HG03175 (cell line): ENCODE measurements around the gene FXYD3.
A peak's percentile ranks its signal among the peaks of the same experiment; 100 is the strongest.
"Not testable (repeated sequence)": the region's sequence is repeated elsewhere in the genome, so short reads cannot be mapped to it uniquely, and the experiment has no call there.

Source experiments
- ATAC-seq: cut with Tn5 transposase; IDR thresholded peaks from one replicate; pipeline ENCODE4 v1.9.1; 2021; ENCODE audit warnings: mild to moderate bottlenecking, moderate library complexity; ENCODE audit not compliant: unreplicated experiment

The FXYD3 gene

DNA sequence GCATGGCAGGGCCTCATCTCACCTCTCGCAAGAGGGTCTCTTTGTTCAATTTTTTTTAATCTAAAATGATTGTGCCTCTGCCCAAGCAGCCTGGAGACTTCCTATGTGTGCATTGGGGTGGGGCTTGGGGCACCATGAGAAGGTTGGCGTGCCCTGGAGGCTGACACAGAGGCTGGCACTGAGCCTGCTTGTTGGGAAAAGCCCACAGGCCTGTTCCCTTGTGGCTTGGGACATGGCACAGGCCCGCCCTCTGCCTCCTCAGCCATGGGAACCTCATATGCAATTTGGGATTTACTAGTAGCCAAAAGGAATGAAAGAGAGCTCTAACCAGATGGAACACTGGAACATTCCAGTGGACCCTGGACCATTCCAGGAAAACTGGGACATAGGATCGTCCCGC lies 8.0 kb downstream of the FXYD3 start:
- no peak for ATAC-seq

DNA sequence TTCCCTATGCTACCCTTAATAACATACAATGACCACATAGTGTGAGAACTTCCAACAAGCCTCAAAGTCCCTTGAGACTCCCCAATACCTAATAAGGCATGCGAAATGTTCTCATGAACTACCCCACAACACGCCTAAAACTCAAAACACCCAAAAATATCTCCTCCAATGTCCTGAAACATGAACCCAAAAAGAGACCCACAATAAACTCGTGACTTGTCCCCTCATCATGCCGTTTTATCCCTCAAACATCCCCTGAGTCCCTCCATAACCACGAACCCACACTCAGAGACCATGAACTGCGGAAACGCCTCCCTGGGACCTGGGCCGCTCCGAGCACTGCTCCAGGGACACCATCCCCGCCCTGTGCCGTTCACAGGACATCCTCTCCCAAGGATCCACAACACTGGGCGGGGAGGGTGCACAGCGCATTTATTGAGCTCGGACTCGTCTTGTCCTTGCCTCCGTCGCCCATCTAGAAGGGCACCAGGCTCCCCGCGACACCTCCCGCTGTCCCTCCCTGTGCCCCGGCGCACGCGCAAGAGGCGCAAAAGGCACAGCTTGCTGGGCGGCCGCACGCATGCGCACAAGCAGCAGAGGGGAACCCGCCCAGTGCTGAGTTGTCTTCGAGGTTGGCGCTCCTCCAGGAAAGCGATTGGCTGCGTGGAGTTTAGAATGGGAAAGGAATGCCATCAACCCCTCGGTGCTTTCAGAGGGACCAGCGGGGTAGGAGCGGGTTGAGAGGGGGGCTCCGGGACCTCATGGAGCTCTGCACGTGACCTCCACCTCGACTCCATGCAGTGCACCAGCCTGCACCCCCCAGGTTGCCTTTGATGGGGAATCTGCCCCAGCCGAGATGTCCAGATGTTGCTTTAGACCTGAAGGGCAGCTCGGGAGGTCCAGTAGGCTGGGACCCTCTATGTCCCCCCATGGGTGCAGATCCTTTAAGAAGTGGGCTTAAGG lies 8.8 kb downstream of the FXYD3 start:
- ATAC-seq, result peak; percentile 65

DNA sequence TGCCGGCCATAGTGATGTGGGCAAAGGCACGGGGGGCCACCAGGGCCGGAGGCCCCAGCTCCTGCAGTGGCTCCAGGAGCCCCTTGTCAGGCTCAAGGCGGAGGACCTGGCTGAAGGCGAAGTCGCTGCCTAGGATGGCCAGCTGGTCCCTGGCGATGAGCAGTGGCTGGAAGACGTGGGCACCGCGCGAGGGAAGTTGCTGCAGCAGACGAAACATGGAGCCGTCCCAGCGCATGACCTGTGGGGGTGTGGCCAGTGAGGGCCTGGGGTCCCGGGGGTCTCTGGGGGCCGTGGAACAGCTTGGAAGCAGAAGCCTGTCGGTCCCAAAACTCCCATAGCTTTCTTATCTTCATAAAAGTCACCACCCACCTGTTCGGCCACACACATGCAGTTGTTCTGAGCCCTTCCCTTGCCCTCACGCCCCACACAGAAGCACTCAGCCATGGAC lies 9.7 kb downstream of the FXYD3 start:
- ATAC-seq, result no peak

DNA sequence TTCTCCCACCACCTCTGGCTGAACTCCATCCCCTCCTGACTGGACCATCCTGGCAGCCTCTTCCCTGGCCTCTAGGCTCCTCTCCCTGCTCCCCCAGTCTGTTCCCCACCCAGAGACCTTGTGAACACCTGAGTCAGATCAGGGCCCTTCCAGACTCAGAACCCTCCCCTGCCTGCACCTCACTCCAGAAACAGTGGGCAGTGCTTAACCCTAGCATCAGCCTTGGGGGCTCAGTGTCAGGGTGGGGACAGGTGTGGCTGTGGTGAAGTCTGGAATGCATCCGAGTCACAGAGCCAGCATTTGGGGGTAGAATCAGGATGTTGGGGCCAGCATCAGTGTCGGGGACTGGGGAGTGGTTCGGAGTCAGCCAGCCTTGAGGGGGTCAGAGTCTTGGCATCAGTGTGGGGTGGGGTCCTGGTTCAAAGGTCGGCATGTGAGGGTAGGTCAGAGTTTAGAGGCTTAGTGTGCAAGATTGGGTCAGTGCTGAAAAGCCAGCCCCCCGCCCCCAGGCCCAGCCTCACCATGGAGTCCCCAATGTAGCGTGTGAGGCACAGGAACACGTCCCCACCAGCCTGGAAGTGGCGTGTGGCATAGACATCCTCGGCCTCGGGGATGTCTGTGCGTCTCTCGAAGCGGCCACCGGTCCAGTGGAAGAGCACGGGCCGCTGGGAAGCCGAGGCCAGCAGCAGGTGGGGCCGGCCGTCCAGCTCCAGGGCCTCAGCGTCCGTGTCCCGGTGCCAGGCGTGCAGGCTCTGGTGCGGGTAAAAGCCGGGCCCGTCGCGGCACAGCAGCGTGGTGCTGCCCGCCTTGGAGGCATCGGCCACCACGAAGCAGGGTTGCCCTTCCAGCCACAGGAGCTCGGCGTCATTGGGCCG lies 10.4 kb downstream of the FXYD3 start:
- no peak for ATAC-seq

DNA sequence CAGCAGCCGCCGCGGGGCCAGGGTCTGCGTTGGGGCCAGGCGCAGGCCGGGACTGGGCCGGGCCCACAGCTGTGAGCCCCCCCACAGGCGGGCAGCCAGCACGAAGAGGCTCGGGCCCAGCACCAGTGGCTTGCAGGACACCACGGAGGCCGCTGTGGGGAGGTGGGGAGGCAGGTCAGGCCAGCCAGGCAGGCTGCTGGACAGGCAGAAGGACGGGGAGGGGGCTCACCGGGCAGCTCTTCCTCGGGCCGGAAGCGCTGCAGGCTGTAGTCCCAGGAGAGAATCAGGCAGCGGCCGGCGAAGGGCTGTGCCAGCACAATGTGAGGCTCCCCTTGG lies 11.0 kb downstream of the FXYD3 start:
- no peak for ATAC-seq

DNA sequence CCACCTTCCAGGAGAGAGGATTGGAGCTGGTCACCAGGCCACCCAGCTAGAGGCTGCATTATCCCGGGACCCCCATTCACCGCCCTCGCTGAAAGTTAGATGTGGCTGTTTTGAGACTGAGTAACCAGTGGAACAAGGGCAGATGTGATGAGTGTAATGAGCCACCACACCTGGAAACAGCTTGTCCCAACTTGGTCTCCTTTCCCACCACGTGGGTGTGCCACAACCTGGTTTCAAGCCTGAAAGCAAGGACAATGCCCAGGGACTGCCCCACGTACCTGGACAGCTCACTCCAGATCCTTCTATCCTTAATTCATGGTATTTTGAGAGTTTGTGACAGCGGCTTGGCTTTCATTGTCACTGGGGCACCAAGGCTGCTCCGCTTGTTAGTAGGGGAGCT lies 12.2 kb downstream of the FXYD3 start:
- no peak for ATAC-seq

DNA sequence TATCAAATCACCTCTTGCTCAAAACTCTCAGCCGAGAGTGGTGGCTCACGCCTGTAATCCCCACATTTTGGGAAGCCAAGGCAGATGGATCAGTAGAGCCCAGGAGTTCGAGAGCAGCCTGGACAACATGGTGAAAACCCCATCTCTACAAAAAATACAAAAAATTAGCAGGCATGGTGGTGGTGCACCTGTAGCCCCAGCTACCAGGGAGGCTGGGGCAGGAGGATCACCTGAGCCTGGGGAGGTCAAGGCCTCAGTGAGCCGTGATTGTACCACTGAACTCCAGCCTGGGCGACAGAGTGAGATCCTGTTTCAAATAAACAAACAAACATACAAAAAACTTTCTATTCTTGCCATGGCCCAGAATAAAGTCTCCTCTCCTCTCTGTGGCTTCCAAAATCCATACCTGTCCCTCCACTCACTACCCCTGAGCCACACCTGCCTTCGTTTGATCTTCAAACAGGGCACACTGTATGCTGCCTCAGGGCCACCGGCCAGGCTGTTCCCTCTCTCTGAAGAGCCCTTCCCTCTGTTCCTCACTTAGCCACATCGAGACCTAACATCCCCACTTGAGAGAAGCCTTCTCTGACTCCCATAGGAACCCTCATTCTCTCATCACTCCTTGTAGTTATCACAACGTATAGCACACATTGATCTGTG lies 12.9 kb downstream of the FXYD3 start:
- ATAC-seq, result no peak

DNA sequence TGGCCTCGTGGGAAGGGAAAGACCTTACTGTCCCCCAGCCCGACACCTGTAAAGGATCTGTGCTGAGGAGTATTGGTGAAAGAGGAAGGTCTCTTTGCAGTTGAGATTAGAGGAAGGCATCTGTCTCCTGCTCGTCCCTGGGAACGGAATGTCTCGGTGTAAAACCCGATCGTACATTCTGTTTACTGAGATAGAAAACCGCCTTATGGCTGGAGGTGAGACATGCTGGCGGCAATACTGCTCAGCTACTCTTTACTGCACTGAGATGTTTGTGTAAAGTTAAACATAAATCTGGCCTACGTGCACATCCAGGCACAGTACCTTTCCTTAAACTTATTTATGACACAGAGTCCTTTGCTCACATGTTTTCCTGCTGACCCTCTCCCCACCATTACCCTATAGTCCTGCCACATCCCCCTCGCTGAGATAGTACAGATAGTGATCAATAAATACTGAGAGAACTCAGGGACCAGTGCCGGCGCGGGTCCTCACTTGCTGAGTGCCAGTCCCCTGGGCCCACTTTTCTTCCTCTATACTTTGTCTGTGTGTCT lies 14.2 kb downstream of the FXYD3 start:
- not testable (repeated sequence) for ATAC-seq

DNA sequence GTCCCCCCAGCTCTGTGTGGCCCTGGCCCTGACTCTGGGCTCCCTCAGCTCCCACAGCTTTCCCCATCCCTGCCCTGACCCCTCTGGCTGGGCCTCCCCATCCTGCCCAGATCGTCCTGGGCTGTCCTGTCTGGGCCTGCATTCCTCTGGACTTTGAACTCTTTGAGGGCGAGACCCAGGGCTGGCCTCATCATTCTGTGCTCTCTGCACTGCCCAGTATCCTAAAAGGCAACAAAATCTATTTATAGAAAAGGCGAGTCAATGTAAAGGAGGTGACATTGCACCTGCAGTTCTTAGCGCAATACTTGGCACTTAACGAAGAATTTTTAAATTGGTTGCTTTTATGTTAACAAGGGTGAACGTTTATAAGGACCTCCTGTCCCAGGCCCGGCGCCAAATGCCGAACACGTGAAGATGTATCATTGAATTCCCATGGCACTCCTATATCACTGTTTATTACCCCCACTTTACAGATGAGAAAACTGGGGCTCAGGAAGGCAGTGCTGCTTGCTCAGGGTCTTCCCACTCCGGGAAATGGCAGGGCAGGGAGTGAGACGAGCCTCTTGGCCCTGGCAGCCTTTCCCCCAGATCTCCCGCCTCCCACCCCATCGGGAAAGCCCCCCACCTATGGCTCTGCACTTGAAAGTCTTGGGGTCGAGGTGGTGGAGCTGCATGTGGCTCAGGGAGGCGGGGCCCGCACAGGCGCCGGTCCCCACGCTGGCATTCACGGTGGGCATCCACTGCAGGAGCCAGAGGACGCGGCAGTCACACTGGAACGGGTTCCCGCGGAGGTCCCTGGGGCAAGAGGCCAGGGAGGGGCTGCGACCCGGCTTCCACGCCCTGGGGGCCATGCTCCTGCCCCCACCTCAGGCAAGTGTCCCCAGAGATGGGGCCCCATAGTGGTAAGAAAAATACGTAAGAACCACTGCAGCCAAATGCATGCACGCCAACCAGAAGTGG lies 15.4 kb downstream of the FXYD3 start:
- no peak for ATAC-seq

DNA sequence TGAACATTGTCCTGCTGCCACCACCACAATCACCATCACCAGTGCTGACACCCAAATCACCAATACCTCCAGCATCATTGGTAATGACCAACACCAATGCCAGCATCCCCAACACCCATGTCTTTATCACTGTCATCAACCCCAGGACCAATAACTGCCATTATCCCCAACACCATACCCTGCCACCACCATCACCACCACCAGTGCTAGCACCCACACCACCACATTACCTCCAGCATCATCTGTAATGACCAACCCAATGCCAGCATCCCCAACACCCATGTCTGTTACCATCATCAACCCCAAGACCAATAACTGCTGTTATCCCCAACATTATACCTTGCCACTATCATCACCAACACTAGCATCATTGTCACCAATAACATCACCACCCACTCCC lies 16.6 kb downstream of the FXYD3 start:
- ATAC-seq, result no peak

DNA sequence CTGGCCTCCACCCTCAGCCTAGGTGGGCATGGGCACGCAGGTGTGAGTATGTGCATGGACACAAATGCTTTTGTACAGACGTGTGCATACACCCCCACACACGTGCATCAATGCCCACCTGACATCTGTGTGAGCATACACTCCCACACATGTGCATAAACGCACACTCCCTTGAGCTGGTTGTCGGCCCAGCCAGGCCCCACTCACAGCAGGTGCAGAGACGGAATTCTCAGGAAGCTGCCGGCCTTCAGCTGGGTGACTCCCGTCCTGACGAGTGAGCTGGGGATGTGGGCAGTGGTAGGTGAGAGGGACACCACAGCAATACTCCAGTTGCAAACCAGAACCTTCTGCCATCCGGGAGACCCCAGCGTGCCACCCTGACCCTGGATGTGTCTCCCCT lies 18.2 kb downstream of the FXYD3 start:
- ATAC-seq, result no peak

DNA sequence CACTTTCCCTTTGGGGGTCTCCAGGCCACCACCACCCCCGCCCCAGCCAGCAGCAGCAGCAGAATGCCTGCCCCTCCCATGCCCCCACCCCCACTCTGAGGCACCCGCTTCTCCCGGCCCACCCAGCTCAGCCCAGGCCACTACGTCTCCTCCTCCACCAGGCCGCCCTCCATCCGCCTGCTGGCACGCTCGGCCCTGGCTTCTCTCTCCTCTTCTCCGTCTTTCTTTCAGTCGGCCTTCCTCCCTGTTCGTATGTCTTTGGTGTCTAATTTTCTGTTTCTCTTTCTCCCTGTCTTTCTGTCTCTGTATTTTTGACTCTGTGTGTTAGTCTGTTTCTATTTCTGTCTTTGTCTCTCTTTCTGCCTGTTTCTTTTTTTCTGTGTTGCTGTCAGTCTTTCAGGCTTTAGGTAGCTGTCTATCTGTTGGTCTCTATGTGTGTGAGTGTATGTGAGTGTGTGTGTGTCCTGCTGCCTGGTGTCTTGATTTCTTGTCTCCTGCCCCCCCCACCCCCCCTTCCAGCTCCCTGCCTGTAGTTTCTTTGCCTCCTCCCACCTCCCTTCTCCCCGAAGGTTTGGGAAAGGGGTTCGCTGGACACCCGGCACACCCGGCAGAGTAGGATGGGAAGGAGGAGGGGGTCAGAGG lies 19.1 kb downstream of the FXYD3 start, which contains the start of gene LGI4:
TSS of gene LGI4 (minus strand) at position 459 of the 642 bp plus-strand sequence. CDS start at position 80, 379 bp downstream.
- no peak for ATAC-seq

DNA sequence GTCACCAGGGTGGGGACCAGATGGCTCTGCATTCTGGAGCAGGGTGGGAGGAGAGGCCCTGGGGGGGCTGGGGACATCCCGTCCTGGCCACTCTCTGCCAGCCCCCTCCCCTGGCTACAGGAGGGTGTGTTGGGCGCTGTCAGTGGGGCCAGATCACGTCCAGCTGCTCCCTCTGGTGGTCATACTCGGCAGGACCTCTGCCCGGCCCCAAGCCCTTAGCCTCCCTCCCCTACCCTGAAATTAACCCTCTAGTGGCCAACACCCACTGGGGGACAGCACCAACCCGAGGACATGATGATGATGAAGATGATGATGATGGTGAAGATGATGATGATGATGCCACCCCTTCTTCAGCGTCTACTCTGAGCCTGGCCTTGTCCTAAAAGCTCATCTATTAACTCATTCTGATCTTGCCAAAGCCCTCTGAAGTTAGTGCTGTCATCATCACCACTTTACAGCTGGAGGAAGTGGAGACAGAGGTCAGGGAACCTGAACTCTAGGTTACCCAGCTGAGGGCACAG lies 19.8 kb downstream of the FXYD3 start:
- no peak for ATAC-seq

DNA sequence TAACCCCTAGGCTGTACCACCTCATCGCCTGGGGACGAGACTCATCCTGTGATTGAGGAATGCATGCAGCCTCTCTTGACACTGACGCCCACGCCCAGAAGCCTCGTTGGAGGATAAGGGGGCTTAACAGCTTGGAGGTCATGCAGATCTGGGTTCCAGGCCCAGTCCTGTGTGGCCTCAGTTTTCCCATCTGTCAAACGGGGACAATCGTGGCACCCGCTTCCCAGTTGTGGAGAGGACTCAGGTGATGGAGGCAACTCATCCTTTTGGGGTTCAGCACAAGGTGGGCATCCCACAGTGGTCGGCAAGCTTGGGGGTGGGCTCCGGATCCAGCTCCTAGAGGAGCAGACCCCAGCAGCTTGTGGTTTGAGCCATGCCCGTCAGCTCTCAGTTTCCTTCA lies 20.6 kb downstream of the FXYD3 start:
- no peak for ATAC-seq

DNA sequence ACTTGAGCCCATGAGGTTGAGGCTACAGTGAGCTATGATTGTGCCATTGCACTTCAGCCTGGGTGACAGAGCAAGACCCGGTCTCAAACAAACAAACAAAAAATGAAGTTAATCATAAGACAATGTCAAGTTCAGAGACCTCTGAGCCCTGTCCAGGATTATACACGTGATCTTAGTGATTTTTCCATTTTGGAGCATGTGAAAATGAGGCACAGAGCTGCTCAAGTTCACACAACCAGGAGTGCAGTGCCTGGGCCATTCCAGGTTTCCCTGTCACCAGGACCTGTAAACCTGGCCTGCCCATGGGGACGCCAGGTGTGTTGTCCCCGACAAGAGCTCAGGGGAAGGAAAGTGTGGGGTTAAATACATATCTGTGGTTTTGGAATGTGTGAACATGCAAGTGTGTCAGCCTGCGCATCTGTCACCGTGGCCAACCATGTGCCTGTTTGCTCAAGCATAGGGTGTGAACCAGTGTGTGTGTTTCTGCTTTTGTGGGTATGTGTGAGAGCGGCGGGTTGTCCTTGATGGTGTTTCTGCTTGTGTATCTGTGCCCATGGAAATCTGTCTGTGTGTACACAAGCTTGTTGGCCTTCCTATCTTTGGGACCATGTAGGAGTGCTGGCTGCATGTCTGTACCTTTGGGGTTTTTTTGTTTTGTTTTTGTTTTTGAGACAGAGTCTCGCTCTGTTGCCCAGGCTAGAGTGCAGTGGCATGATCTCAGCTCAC lies 21.5 kb downstream of the FXYD3 start:
- no peak for ATAC-seq

DNA sequence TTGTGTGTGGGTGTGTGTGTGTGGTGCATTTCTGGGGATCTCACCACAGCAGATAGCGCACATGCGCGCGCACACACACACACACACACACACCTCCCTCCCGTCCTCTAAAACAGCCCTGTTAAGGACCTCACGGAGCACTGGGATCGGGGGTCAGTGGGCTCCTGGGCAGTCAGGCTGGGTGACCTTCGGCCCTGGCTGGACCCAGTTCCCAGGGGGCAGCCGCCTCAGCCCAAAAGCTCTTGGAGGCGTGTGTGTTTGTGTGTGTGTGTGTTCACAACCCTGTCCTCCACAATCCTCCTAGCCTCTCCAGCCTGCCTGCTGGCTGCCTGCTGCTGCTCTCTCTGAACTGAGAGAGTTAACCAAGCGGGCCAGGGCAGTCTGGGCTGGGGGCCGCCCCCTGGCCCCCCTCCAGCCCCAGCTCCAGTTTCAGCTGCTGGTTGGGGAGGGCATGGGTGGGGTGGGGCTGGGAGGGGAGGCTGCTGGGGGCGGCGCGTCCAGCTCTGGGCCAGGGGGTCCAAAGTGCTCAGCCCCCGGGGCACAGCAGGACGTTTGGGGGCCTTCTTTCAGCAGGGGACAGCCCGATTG lies 22.8 kb downstream of the FXYD3 start, which contains the start of gene FXYD1:
TSS of gene FXYD1 (plus strand) at position 520 of the 588 bp plus-strand sequence. CDS start 1,256 bp downstream, outside the sequence.
- no peak for ATAC-seq

DNA sequence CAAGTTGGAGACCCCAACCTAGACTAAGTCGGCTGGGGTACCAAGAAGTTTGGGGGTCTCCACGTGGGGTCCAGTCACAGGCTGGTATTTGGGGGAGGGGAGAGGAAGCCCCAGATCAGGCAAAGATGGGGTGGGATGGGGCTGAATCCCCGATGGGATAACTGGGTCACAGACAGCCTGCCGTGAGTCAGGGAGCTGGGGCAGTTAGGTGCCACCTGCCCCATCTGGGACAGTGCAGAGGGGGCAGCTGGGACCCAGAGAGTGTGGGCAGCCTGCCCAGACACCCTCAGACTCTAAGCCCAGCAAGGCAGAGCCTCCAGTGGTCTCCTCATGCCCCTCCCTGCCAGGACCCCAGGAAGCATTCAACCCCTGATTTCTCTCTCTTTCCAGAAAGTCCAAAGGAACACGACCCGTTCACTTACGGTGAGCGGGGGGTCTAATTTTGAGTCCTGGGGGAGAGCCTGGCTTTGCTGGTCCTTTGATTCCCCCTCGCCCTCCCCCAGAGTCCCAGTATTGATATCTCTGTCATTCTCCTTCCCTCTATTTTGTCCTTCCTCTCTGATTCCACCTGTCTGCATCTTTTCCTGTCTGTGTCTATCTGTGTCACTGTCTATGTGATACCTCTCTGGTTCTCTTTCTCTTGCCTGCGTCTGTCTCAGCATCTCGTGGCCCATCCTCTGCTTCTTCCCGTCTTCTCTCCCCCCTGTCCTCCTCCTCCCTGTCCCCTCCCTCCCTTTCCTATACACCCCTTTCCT lies 24.8 kb downstream of the FXYD3 start:
- no peak for ATAC-seq
